GM21737 (cell line): Measurements from ENCODE around the gene PRR4.

Source experiments
- ATAC-seq: cut with Tn5 transposase; IDR thresholded peaks from one replicate; pipeline ENCODE4 v1.9.1; 2021; ENCODE audit warnings: mild to moderate bottlenecking, moderate library complexity; ENCODE audit not compliant: unreplicated experiment

The PRR4 gene

GRCh38 chr12:10802587-10802986 lies 46.7 kb downstream of the PRR4 start, which contains the start of gene TAS2R7:
TSS of gene TAS2R7 (minus strand) at chr12:10802627. CDS start at chr12:10802570, 57 bp downstream.
- ATAC-seq = no peak

- ATAC-seq = no peak
Measured at GRCh38 chr12:10801741-10802140, 47.5 kb downstream of the PRR4 start.
